Measurements from ENCODE around the gene OPN1MW.
"Not testable (repeated sequence)": the region's sequence is repeated elsewhere in the genome, so short reads cannot be mapped to it uniquely, and the experiment has no call there.

Gene OPN1MW

DNA sequence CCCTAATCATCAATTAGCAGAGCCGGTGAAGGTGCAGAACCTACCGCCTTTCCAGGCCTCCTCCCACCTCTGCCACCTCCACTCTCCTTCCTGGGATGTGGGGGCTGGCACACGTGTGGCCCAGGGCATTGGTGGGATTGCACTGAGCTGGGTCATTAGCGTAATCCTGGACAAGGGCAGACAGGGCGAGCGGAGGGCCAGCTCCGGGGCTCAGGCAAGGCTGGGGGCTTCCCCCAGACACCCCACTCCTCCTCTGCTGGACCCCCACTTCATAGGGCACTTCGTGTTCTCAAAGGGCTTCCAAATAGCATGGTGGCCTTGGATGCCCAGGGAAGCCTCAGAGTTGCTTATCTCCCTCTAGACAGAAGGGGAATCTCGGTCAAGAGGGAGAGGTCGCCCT lies 41.7 kb upstream of the OPN1MW start:
- no peak for TF ChIP-seq RAD21 (IDR thresholded peaks at IDR 0.05; ENCODE audit: low read depth)
- no peak for TF ChIP-seq CREB1 (IDR thresholded peaks at IDR 0.05; ENCODE audit: low read depth)
- no peak for TF ChIP-seq ZBTB7A (IDR thresholded peaks at IDR 0.05; ENCODE audit: low read depth)

DNA sequence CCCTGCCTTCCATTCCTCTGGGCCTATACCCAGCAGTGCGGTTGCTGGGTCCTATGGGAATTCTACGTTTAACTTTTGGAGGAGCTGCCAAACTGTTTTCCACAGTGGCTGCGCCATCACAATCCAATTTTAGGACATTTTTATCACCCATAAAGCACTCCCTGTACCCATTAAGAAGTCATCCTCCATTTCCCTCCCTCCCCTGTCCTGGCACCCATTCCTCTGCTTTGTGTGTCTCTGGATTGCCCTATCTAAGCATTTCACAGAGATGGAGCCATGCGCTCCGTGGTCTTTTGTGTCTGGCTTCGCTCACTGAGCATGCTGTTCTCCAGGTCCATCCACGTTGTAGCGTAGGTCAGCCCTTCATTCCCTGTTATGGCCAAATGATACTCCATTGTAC lies 40.0 kb upstream of the OPN1MW start:
- TF ChIP-seq, protein P1, sequence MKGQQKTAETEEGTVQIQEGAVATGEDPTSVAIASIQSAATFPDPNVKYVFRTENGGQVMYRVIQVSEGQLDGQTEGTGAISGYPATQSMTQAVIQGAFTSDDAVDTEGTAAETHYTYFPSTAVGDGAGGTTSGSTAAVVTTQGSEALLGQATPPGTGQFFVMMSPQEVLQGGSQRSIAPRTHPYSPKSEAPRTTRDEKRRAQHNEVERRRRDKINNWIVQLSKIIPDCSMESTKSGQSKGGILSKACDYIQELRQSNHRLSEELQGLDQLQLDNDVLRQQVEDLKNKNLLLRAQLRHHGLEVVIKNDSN (IDR thresholded peaks at IDR 0.05) = no peak
- TF ChIP-seq EP300 (IDR thresholded peaks at IDR 0.05; ENCODE audit: borderline replicate concordance) = no peak
- TF ChIP-seq EGR1 (IDR thresholded peaks at IDR 0.05) = no peak
- no peak for TF ChIP-seq NFIC (IDR thresholded peaks at IDR 0.05)
- no peak for TF ChIP-seq RAD21 (IDR thresholded peaks at IDR 0.05; ENCODE audit: low read depth)
- no peak for TF ChIP-seq ZBTB7A (IDR thresholded peaks at IDR 0.05; ENCODE audit: low read depth)
- no peak for TF ChIP-seq TEAD4 (IDR thresholded peaks at IDR 0.05)
- TF ChIP-seq TCF12 (IDR thresholded peaks at IDR 0.05; ENCODE audit: low read depth) = no peak
- no peak for TF ChIP-seq CEBPB (IDR thresholded peaks at IDR 0.05)

DNA sequence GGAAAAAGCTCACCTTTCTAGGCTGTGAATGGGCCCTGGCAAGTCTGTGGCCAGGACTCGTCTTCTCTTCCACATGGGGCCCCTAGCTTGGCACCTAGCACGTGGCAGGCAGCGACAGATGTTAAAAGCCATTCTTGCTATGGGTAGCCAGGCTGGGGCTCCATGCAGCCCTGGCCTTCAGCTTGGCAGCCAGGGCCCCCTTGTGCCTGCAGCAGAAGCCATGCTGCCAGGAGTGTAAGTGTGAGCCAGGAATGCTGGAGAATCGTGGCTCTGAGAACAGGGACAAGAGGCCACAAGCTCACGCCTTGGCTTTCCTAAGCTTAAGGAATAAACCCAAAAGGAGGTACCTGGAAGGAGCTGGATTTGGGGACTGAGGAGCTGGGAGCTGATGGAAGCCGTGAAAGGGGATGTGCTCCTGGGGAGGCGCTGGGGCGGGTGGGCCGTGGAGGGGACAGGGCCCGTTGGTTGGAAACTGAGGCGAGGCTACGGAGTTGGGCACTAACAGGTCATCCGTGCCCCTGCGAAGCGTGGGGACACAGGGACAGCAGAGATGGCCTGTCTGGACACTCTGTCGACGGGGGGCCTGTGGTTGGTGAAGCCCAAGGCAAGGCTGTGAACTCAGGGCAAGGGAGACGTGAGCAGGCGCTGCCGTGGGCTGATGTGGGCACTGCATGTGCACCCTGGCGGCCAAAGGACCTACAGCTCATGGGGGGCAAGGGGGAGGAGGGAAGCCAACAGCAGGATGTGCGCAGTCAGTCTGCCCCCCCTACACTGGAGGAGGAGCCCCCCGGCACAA lies 39.2 kb upstream of the OPN1MW start:
- TF ChIP-seq TAF1 (IDR thresholded peaks at IDR 0.05; ENCODE audit: low read depth) (no peak), CREB1 (IDR thresholded peaks at IDR 0.05; ENCODE audit: low read depth) (no peak), TEAD4 (IDR thresholded peaks at IDR 0.05) (no peak), EP300 (IDR thresholded peaks at IDR 0.05; ENCODE audit: borderline replicate concordance) (no peak), EGR1 (IDR thresholded peaks at IDR 0.05) (no peak), CEBPB (IDR thresholded peaks at IDR 0.05) (no peak), FOXM1 (IDR thresholded peaks at IDR 0.05; ENCODE audit: borderline replicate concordance, low read depth) (no peak), ZBTB7A (IDR thresholded peaks at IDR 0.05; ENCODE audit: low read depth) (no peak), RAD21 (IDR thresholded peaks at IDR 0.05; ENCODE audit: low read depth) (no peak)
- TF ChIP-seq, protein P1 (IDR thresholded peaks at IDR 0.05) = no peak
- TF ChIP-seq, protein P2, sequence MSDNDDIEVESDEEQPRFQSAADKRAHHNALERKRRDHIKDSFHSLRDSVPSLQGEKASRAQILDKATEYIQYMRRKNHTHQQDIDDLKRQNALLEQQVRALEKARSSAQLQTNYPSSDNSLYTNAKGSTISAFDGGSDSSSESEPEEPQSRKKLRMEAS (IDR thresholded peaks at IDR 0.05) = no peak

DNA sequence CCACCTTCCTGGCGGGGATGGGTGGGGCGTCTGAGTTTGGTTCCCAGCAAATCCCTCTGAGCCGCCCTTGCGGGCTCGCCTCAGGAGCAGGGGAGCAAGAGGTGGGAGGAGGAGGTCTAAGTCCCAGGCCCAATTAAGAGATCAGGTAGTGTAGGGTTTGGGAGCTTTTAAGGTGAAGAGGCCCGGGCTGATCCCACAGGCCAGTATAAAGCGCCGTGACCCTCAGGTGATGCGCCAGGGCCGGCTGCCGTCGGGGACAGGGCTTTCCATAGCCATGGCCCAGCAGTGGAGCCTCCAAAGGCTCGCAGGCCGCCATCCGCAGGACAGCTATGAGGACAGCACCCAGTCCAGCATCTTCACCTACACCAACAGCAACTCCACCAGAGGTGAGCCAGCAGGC lies 38.4 kb upstream of the OPN1MW start, which contains the start of gene OPN1LW:
TSS of gene OPN1LW (plus strand) at position 234 of the 400 bp plus-strand sequence. CDS start at position 275, 41 bp downstream.
- not testable (repeated sequence) for TF ChIP-seq CEBPB (IDR thresholded peaks at IDR 0.05); EP300 (IDR thresholded peaks at IDR 0.05; ENCODE audit: borderline replicate concordance); TEAD4 (IDR thresholded peaks at IDR 0.05)

DNA sequence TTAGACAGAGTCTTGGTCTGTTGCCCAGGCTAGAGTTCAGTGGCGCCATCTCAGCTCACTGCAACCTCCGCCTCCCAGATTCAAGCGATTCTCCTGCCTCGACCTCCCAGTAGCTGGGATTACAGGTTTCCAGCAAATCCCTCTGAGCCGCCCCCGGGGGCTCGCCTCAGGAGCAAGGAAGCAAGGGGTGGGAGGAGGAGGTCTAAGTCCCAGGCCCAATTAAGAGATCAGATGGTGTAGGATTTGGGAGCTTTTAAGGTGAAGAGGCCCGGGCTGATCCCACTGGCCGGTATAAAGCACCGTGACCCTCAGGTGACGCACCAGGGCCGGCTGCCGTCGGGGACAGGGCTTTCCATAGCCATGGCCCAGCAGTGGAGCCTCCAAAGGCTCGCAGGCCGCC lies 37.1 kb downstream of the OPN1MW start, which contains the start of gene OPN1MW2:
TSS of gene OPN1MW2 (plus strand) at position 301 of the 400 bp plus-strand sequence. CDS start at position 361, 60 bp downstream.
- TF ChIP-seq EP300 (IDR thresholded peaks at IDR 0.05; ENCODE audit: borderline replicate concordance); NFIC (IDR thresholded peaks at IDR 0.05); RAD21 (IDR thresholded peaks at IDR 0.05; ENCODE audit: low read depth): not testable (repeated sequence)

Data from Ishikawa (cell line).